Muscle layer of duodenum (tissue), 2 donors: ENCODE results near the gene CCDC70.
"Not testable (repeated sequence)": the region's sequence is repeated elsewhere in the genome, so short reads cannot be mapped to it uniquely, and the experiment has no call there.

Experiments
- H3K27ac ChIP-seq: one replicate; pipeline ENCODE4 v1.7.0; 2013; ENCODE audit warnings: mild to moderate bottlenecking, low read length
- H3K27me3 ChIP-seq: one replicate; pipeline ENCODE4 v1.7.0; 2013; ENCODE audit warnings: low read depth, mild to moderate bottlenecking, control low read depth, low read length
- H3K36me3 ChIP-seq, 2 donors: one replicate each; pipeline ENCODE4 v1.7.0; 2013; ENCODE audit warnings: low read length in 2 of 2, control low read depth in 1 of 2, mild to moderate bottlenecking in 1 of 2; ENCODE audit not compliant: insufficient read depth in 2 of 2, control insufficient read depth in 1 of 2
- H3K4me1 ChIP-seq, 2 donors: one replicate each; pipeline ENCODE4 v1.7.0; 2013; ENCODE audit warnings: low read length in 2 of 2, mild to moderate bottlenecking in 2 of 2, control low read depth in 1 of 2, moderate library complexity in 1 of 2; ENCODE audit not compliant: insufficient read depth in 2 of 2, control insufficient read depth in 1 of 2
- H3K4me3 ChIP-seq, 2 donors: one replicate each; pipeline ENCODE4 v1.7.0; 2013; ENCODE audit warnings: low read length in 2 of 2, low read depth in 1 of 2, mild to moderate bottlenecking in 1 of 2
- H3K9me3 ChIP-seq, 2 donors: one replicate each; pipeline ENCODE4 v1.7.0; 2013; ENCODE audit warnings: low read length in 2 of 2, control low read depth in 1 of 2, mild to moderate bottlenecking in 1 of 2; ENCODE audit not compliant: control insufficient read depth in 1 of 2
- donor health status: healthy.

The CCDC70 gene

DNA sequence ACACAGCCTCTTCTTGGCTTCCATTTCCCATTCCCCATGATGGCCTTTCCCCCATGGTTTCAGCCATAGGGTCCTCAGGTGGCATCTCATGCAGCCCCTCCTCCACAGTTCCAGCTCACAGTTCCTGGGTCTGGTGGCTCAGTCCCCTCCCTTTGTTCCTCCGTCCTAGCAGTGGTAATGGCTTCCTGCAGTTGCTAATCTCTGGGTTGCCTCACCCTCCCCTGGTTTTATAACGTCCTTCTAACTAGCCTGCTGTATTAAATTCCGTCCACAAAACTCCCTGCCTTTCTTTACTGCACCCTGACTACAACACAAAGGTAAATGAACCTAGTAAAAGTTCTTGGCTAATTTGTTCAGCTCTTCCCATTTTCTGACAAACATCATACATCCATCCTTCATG is 30.9 kb downstream of the CCDC70 start:
- no peak overlapping the region for H3K27ac ChIP-seq
- H3K4me3 ChIP-seq = no peak overlapping the region
- no peaks in the 10 kb centered on the region for H3K9me3 ChIP-seq
- H3K4me1 ChIP-seq = no peaks in the 10 kb centered on the region
- no peaks in the 10 kb centered on the region for H3K27me3 ChIP-seq
- H3K36me3 ChIP-seq = no peaks in the 10 kb centered on the region

GRCh38 chr13:51894239-51894638 is 32.5 kb downstream of the CCDC70 start:
- H3K4me1 ChIP-seq = no peaks in the 10 kb centered on the region
- H3K27me3 ChIP-seq = no peaks in the 10 kb centered on the region
- no peaks in the 10 kb centered on the region for H3K9me3 ChIP-seq
- H3K27ac ChIP-seq = no peak overlapping the region
- H3K4me3 ChIP-seq = no peak overlapping the region
- H3K36me3 ChIP-seq = no peaks in the 10 kb centered on the region

DNA sequence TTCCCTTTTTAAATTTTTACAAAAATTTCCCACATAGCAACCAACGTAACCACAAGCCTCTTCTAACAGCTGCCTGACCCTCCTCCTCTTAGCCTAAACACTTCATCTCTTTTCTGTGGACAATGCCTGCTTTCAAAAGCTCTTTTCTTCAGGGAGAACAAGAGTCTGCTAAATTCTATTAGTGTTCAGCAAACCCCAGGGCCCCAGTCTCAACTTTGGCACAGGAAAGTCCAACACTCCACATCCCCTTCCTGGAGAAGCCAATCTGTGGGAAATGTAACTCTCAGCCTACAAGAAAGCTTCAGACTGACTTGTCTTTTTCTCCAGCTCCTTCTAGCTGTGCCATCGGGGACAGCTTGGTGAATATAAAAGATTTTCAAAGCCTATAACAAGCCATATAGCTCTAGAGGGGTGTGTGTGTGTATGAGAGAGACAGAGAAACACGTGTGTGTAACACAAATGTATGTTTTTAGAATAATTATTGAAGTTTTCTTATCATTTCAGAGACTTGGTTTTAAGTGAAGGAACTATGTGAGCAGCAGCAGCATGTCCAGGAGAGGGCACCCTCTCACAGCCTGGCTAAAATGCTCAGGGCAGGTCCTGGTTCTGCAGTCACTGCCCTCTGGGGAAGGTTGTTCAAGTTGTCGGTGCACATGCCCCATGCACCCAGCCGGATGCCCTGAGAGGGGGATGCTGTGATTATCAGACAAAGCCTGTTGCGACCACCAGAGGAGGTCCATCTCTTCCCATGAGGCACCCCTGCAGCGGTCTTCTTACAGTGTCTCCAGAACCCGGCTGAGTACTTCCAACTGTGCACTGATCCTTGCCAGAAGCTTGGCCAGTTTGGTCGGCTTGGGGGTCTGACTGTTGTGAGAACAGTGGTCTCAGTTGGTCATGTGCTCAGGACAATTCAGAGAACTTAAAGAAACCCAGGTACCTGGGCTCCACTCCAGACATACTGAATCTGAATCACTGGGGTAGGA is 34.4 kb downstream of the CCDC70 start:
- H3K9me3 ChIP-seq = no peaks in the 10 kb centered on the region
- no peaks in the 10 kb centered on the region for H3K27me3 ChIP-seq
- H3K36me3 ChIP-seq = no peaks in the 10 kb centered on the region
- no peaks in the 10 kb centered on the region for H3K4me1 ChIP-seq
- H3K27ac ChIP-seq = no peak overlapping the region
- no peak overlapping the region for H3K4me3 ChIP-seq

GRCh38 chr13:51900471-51900870 is 38.7 kb downstream of the CCDC70 start:
- Histone ChIP-seq H3K36me3 (no peaks in the 10 kb centered on the region), H3K27ac (no peak overlapping the region), H3K4me3 (no peak overlapping the region), H3K4me1 (no peaks in the 10 kb centered on the region), H3K9me3 (no peaks in the 10 kb centered on the region), H3K27me3 (no peaks in the 10 kb centered on the region)

DNA sequence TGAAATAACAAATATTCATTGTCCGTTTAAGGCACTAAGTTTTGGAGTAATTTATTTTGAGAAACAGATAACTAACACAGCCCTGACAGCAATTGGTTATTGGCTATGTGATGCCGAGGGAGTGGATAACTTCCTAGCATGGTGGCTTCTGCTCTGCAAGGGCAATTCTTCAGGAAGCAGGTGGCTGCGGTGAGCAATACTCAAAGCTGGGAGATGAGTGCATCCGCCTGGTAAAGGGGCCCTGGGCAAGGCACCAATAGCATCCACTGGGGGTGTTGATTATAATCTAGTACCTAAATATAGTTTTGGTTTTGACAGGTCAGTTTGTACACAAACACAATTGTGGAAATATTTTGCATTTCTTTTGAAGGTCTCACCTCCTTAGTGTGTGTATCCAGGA is 41.0 kb downstream of the CCDC70 start:
- H3K4me3 ChIP-seq = no peak overlapping the region
- H3K9me3 ChIP-seq = no peaks in the 10 kb centered on the region
- no peaks in the 10 kb centered on the region for H3K36me3 ChIP-seq
- no peaks in the 10 kb centered on the region for H3K4me1 ChIP-seq
- no peak overlapping the region for H3K27ac ChIP-seq
- H3K27me3 ChIP-seq = no peaks in the 10 kb centered on the region

DNA sequence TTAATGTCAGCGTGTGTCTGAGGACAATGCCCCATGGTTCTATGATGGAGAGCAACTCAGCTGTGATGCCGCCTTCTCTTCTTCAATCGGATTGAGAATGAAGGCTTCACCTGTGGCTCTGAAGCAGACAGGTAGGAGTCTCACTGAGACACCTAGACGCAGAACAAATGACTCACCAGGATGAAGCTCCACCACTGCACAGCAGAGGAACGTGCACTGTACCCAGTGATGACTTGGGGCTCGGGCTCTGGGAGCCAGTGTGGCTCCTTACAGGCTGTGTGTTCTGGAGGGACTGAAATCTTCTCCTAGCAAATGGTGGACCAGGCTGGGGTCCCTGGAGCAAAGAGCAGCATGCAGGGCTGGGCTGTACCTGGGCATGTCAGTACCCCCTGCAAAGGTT is 44.0 kb downstream of the CCDC70 start:
- Histone ChIP-seq H3K36me3 (no peaks in the 10 kb centered on the region), H3K27me3 (no peaks in the 10 kb centered on the region), H3K9me3 (no peaks in the 10 kb centered on the region), H3K27ac (no peak overlapping the region), H3K4me3 (no peak overlapping the region), H3K4me1 (no peaks in the 10 kb centered on the region)

DNA sequence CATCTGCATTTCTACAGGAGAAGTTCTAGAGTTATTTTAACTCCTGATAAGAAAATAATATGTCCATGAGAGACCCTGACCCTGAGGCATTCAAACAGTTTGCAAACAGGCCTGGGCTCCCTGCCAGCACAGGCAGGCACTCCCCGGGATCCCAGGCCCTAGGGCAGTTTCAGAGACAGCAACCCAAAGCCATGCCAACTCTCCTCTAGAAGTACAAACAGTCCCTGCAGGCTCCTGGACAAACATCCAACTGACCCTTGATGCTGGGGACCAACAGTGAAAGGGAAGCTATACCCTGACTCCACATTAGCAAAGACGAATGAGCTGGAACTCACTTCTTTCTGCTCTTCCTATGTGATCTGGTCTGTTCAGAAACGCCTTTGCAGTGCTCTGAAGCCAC is 44.8 kb downstream of the CCDC70 start:
- H3K27me3 ChIP-seq = no peaks in the 10 kb centered on the region
- H3K27ac ChIP-seq = no peak overlapping the region
- no peaks in the 10 kb centered on the region for H3K36me3 ChIP-seq
- no peaks in the 10 kb centered on the region for H3K4me1 ChIP-seq
- no peak overlapping the region for H3K4me3 ChIP-seq
- H3K9me3 ChIP-seq = no peaks in the 10 kb centered on the region

- H3K4me1 ChIP-seq = no peaks in the 10 kb centered on the region
- no peaks in the 10 kb centered on the region for H3K27me3 ChIP-seq
- no peaks in the 10 kb centered on the region for H3K36me3 ChIP-seq
- H3K4me3 ChIP-seq = no peak overlapping the region
- H3K27ac ChIP-seq = no peak overlapping the region
- H3K9me3 ChIP-seq = no peaks in the 10 kb centered on the region
Observed at GRCh38 chr13:51907040-51907732, 45.4 kb downstream of the CCDC70 start.

- not testable (repeated sequence) for H3K36me3 ChIP-seq, H3K27me3 ChIP-seq, H3K4me3 ChIP-seq, H3K9me3 ChIP-seq, H3K4me1 ChIP-seq, H3K27ac ChIP-seq
Observed at GRCh38 chr13:51909265-51909664, 47.5 kb downstream of the CCDC70 start.

GRCh38 chr13:51910508-51910907 is 48.7 kb downstream of the CCDC70 start:
- Histone ChIP-seq H3K27me3 (no peaks in the 10 kb centered on the region), H3K4me3 (no peak overlapping the region), H3K4me1 (no peaks in the 10 kb centered on the region), H3K36me3 (no peaks in the 10 kb centered on the region), H3K9me3 (no peaks in the 10 kb centered on the region), H3K27ac (no peak overlapping the region)

DNA sequence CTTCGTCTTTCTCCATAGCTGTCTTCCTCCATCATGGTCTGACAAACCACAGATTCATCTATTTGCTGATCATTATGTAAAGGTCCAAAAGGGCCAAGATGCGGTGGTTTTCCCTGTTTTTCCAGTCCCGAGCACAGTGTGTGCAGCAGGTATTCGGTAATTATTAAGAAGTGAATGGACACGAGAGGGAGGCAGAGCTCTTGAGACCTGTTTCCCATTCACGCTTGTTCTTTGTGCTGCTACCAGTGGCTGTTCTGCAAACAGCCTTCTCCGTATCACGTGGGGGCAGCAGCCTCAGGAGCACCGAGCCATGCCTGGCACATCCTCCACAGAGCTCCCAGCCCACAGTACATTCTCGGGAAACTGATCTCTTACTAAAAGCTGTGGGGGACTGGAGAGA is 50.3 kb downstream of the CCDC70 start:
- no peaks in the 10 kb centered on the region for H3K4me1 ChIP-seq
- H3K27ac ChIP-seq = no peak overlapping the region
- H3K9me3 ChIP-seq = no peaks in the 10 kb centered on the region
- no peaks in the 10 kb centered on the region for H3K36me3 ChIP-seq
- H3K27me3 ChIP-seq = no peaks in the 10 kb centered on the region
- no peak overlapping the region for H3K4me3 ChIP-seq
